GM19397 (cell line): ENCODE measurements around the gene RXRG.

Source experiments
- ATAC-seq: cut with Tn5 transposase; IDR thresholded peaks from one replicate; pipeline ENCODE4 v1.9.1; 2021; ENCODE audit warnings: mild to moderate bottlenecking, moderate library complexity; ENCODE audit not compliant: unreplicated experiment

The RXRG gene

DNA sequence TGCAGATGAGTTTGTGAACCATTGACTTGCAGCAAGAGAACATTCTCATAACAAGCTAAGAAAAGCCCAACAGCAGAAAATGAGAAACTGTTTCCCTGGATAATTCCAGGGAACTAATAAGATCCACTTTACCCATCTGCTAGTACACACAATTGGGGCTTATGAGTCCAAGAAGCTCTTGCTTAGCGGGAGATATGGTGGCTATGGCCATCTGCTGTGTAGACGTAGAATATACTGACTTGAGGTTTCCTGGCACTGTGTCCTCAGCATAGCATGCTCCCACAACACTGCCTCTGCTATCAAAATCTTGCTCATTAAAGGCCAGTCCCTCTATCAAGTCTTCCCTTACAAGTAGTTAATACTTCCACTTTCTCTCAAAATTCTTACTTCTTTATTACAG, 6.8 kb upstream of the RXRG start:
- ATAC-seq, result no peak

GRCh38 chr1:165449131-165449530, 4.2 kb upstream of the RXRG start:
- no peak for ATAC-seq

- no peak for ATAC-seq
These were observed 462 bp upstream of the RXRG start for GRCh38 chr1:165445388-165445787.

GRCh38 chr1:165443539-165444311, 1.2 kb downstream of the RXRG start:
- ATAC-seq, result no peak

DNA sequence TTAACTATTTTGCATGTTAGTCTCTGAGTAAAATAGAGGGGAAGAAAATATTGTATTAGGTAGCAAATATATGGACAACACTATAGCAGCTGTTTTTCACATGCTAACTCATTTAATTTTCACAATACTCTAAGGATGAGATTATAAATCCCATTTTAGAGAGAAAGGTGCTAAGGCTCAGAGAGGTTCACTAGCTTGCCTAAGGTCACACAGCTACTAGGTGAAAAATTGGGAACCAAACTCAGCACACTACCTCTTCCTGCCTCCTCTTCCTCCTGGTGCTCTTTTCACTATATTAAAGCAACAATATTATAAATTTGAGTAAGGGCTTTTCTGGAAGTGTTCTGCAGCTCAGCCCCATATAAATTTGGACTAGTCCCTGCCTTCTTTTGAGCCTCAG, 2.3 kb downstream of the RXRG start:
- ATAC-seq, result no peak

DNA sequence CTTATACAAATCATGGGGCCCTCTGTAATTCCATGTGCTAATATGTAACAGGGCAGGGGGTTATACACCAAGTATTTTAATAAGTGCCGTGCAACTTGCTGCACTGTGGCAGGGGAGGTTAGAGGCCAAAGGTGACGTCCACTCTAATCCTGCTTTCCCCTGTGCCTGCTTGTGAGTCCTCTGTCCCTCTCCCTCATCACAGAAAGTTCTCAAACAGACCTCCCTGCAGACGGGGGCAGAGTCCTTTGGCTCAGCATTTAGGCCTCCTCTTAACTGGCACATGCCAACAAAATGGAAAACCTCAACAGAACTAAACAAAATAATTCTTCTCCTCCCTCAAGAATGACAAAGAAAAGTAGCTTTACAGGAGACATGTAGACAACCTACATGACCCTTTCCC, 2.9 kb downstream of the RXRG start:
- no peak for ATAC-seq

GRCh38 chr1:165441166-165441880, 3.6 kb downstream of the RXRG start:
- ATAC-seq, result no peak

- no peak for ATAC-seq
These were observed 5.6 kb downstream of the RXRG start for GRCh38 chr1:165439330-165439729.

DNA sequence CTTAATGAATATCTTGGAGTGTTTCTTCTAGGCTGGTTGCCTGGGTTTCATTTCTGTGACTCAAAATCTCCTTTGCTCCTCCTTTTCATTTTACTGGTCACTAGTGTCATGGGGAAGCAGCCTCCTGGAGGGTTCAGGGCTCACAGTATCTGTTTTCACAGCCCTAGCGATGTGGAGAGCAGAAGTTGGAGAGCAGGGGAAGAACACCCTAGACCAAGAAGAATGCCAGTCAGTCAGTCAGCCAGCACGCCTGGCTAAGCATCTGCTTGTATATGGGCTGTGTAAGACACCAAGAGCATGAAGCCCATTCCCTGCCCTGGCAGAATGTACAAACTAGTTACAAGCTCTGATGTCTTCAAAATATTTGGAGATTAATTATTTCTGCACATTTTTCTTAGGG, 7.9 kb downstream of the RXRG start:
- ATAC-seq, result no peak

GRCh38 chr1:165435801-165436200, 9.1 kb downstream of the RXRG start:
- ATAC-seq, result no peak

DNA sequence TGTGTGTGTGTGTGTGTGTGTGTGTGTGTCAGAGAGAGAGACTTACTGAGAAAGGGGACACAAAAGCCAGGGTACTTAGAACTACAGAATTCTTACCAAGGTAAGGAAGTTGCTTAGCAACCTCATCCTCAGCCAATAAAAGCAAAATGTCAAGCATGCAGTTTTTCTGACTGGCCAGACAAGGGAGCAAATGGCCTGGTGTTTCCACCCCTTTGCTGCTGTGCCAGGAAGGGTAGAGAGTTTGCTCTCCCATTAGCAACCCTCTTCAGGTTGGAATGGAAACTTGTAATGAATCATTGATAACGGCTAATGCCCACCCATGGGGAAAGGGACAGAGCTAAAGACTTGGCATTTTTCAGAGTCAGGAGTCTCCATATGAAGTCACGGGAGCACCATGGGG, 10.6 kb downstream of the RXRG start:
- no peak for ATAC-seq

- ATAC-seq, result no peak
These were observed 13.8 kb downstream of the RXRG start for GRCh38 chr1:165431079-165431478.

DNA sequence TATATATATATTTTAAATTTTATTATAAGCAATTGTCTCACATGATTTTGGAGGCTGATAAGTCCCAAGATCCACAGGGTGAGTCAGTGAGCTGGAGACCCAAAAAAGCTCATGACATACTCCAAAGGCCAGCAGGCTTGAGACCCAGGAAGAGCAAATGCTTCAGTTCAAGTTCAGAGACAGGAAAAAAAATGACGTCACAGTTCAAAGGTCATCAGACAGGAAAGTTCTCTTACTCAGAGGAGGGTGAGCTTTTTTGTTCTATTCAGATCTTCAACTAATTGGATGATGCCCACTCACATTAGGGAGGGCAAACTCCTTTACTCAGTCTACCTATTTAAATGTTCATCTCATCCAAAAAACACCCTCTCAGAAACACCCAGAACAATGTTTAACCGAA, 18.2 kb downstream of the RXRG start:
- no peak for ATAC-seq

DNA sequence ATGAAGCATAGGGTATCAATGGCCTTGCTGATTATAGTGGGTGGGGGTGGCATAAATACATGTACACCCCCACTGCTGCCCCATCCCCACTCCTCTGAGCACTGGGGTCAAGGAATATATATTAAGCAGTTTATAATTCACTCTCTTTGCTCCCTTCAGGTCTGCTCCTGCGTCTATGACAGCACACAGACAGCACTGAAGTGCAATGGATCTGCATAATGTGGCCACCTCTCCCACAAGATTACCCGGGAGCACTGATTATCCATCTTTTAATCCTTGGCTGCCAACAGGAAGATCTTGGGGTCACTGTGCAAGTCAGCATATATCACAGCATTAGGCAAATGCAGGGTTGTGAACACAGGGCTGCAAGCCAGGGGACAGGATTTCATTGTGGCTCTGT, 19.3 kb downstream of the RXRG start:
- no peak for ATAC-seq

GRCh38 chr1:165424454-165425216, 20.3 kb downstream of the RXRG start:
- ATAC-seq, result peak; percentile 62

DNA sequence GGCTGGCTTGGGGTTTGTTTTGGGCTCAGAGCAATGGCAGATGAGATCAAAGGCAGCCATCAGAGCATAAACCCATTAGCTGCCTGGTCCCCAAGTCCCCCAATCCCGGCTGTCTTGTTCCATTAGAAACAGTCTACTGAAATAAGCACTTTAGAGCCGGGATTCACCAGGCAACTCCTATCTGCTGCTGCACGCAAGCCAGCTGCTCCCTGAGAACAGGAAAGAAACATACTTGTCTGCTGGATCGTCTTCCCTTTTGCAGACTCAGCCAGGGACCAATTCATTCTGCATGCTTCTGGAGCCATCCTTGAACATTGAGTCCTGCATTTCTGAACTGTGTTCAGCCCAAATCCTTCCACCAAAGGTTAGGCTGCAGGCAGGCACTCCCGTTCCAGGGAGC, 21.8 kb downstream of the RXRG start:
- no peak for ATAC-seq

GRCh38 chr1:165420655-165421054, 24.3 kb downstream of the RXRG start:
- no peak for ATAC-seq

DNA sequence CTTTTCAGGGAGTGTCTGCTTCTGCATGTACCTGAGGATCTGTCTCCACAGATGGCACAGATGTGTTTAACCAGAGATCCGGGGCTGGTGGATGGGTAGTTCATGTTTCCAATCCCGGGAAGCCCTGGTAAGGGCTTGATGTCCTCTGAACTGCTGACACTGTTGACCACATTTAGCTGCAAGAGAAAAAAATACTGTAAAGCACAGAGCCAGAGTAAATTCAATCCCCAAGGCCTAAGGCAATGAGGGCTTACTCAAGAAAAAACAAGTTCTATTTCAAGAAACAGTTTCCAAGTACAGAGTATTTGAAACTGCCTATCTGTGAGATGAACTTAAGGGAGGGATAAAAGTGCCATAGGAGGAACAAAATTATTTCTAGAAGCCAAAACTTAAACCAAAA, 25.1 kb downstream of the RXRG start:
- ATAC-seq, result no peak

GRCh38 chr1:165418195-165418594, 26.7 kb downstream of the RXRG start:
- no peak for ATAC-seq

DNA sequence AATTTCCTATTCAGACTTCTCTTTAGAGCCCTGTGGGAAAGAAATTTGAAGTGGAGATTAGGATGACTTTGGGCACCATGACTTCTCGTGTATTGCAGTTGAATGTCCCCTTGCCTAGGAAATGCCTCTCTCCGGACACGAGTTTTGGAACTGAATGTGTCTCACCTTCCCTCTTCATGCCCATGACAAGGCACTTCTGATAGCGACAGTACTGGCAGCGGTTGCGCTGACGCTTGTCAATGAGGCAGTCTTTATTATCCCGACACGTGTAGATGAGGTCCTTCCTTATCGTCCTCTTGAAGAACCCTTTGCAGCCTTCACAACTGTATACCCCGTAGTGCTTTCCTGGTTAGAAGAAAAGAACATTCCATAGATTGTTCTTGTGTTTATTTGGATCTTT, 28.1 kb downstream of the RXRG start:
- ATAC-seq, result no peak

GRCh38 chr1:165415068-165415467, 29.9 kb downstream of the RXRG start:
- ATAC-seq, result no peak

DNA sequence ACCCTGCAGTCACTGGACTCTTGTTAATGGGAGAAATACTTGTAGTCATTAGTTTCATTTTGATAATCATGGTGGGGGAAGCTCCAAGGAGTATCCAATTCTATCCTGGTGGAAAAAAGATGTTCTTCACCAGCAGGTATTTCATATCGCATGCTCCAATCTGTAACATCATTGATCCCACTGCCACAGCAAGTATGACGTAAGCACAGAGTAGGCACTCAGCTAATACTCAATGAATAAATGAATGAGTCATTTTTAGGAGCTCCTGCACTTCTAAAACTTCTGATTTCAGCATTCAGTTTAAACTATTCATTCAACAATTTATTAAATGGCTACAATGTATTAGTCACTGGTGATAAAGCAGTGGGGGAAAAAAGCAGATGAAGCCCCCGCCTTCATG, 30.3 kb downstream of the RXRG start:
- ATAC-seq, result no peak
